K562 (cell line): ENCODE results near the gene NINL. TPM values are rescaled to one million over a fixed set of nuclear protein-coding genes. Genes with fewer than 3 reads are reported as not detected.

ENCODE experiments used
- ATF1 ChIP-seq, 2 experiments: fragments of 450-650 bp in 1 of 2; IDR thresholded peaks; 2 replicates each; pipeline ENCODE4 v1.6.1; 2016; ENCODE audit warnings: missing compliant biosample characterization in 1 of 2, missing genetic modification characterization in 1 of 2
- BRCA1 ChIP-seq, 2 experiments: fragments of 450-650 bp in 1 of 2; sonication (generic) in 1 of 2; formaldehyde crosslinking in 1 of 2; IDR thresholded peaks; 2 replicates each; pipeline versions ENCODE4 v1.5.0 to v1.6.1; 2017 to 2020; ENCODE audit warnings: mild to moderate bottlenecking in 1 of 2, missing genetic modification reagents in 1 of 2
- CTCF ChIP-seq, 3 experiments: IDR thresholded peaks in 2 of 3; conservative IDR thresholded peaks in 1 of 3; 2 replicates each; pipeline ENCODE4 v1.5.1; 2011 to 2012; ENCODE audit warnings: low read length in 3 of 3, mild to moderate bottlenecking in 3 of 3, control low read depth in 2 of 3, improper control_type of control experiment in 1 of 3, inconsistent platforms in 1 of 3, low read depth in 1 of 3, mixed read lengths in 1 of 3, moderate library complexity in 1 of 3; ENCODE audit not compliant: insufficient read depth in 2 of 3
- E2F3 ChIP-seq: fragments of 250-450 bp; sonication (Bioruptor Pico); IDR thresholded peaks from 2 replicates; pipeline ENCODE4 v1.4.0; 2020; ENCODE audit warnings: mild to moderate bottlenecking
- ELF4 ChIP-seq: fragments of 450-650 bp; formaldehyde crosslinking; IDR thresholded peaks from 2 replicates; pipeline ENCODE4 v1.4.0; 2022; ENCODE audit warnings: missing genetic modification characterization
- FOXA3 ChIP-seq, 2 experiments: fragments of 450-650 bp in 1 of 2; sonication (generic) in 1 of 2; formaldehyde crosslinking; IDR thresholded peaks in 1 of 2; conservative IDR thresholded peaks in 1 of 2; 2 replicates each; pipeline versions ENCODE4 v1.4.0 to v1.8.0; 2020 to 2022; ENCODE audit warnings: mild to moderate bottlenecking in 2 of 2, missing genetic modification reagents in 1 of 2
- HES1 ChIP-seq: fragments of 450-650 bp; IDR thresholded peaks from 2 replicates; pipeline ENCODE4 v1.6.1; 2016; ENCODE audit warnings: low read depth, mild to moderate bottlenecking, moderate library complexity
- IRF2 ChIP-seq: sonication (generic); formaldehyde crosslinking; IDR thresholded peaks from 2 replicates; pipeline ENCODE4 v1.8.1; 2022; ENCODE audit warnings: mild to moderate bottlenecking, missing genetic modification reagents
- MAFK ChIP-seq: IDR thresholded peaks from 2 replicates; pipeline ENCODE4 v1.6.1; 2011; ENCODE audit warnings: low read length, improper control_type of control experiment
- MAX ChIP-seq: sonication (generic); formaldehyde crosslinking; IDR thresholded peaks from 2 replicates; pipeline ENCODE4 v1.9.0; 2022; ENCODE audit warnings: mild to moderate bottlenecking, missing genetic modification reagents
- MEF2A ChIP-seq: IDR thresholded peaks from 2 replicates; pipeline ENCODE4 v1.6.1; 2011; ENCODE audit warnings: low read depth, mild to moderate bottlenecking, low read length, moderate library complexity; ENCODE audit not compliant: control insufficient read depth
- MIER1 ChIP-seq: fragments of 450-650 bp; IDR thresholded peaks from 2 replicates; pipeline ENCODE4 v1.6.1; 2016; ENCODE audit warnings: antibody characterized with exemption, mild to moderate bottlenecking, low read depth
- NFE2L1 ChIP-seq: fragments of 450-650 bp; IDR thresholded peaks from 2 replicates; pipeline ENCODE4 v1.6.1; 2016; ENCODE audit warnings: missing genetic modification characterization, low read depth, mild to moderate bottlenecking, missing compliant biosample characterization, moderate library complexity, borderline replicate concordance
- PKNOX1 ChIP-seq: fragments of 450-650 bp; IDR thresholded peaks from 2 replicates; pipeline ENCODE4 v1.6.1; 2016
- POLR2H ChIP-seq: IDR thresholded peaks from 2 replicates; pipeline ENCODE4 v1.6.1; 2016; ENCODE audit warnings: missing genetic modification characterization, low read depth, mild to moderate bottlenecking, control low read depth, missing compliant biosample characterization, moderate library complexity
- PRPF4 ChIP-seq: fragments of 200-400 bp; formaldehyde crosslinking; IDR thresholded peaks from one replicate; pipeline ENCODE4 v1.6.1; 2017; ENCODE audit warnings: low read length, low read depth, mild to moderate bottlenecking; ENCODE audit not compliant: insufficient read depth, poor library complexity, severe bottlenecking
- RAD51 ChIP-seq: fragments of 450-650 bp; IDR thresholded peaks from 2 replicates; pipeline ENCODE4 v1.7.1; 2016; ENCODE audit warnings: low read depth, mild to moderate bottlenecking, borderline replicate concordance
- RBM22 ChIP-seq: fragments of 200-400 bp; formaldehyde crosslinking; IDR thresholded peaks from 2 replicates; pipeline ENCODE4 v1.6.1; 2018; ENCODE audit warnings: low read length, low read depth; ENCODE audit not compliant: poor library complexity, severe bottlenecking
- SIX5 ChIP-seq, 2 experiments: IDR thresholded peaks; 2 replicates each; pipeline ENCODE4 v1.6.1; 2011; ENCODE audit warnings: low read length in 2 of 2, borderline replicate concordance in 1 of 2, low read depth in 1 of 2, mild to moderate bottlenecking in 1 of 2, moderate library complexity in 1 of 2; ENCODE audit not compliant: insufficient read depth in 1 of 2
- SRF ChIP-seq, 2 experiments: fragments of 250-450, 450-650 bp in 1 of 2; sonication (Bioruptor Pico) in 1 of 2; sonication (generic) in 1 of 2; formaldehyde crosslinking; IDR thresholded peaks; 2 replicates each; pipeline versions ENCODE4 v1.5.0 to v1.5.1; 2020 to 2022; ENCODE audit warnings: mild to moderate bottlenecking in 1 of 2, missing genetic modification reagents in 1 of 2
- ZBTB1 ChIP-seq: sonication (generic); formaldehyde crosslinking; IDR thresholded peaks from 2 replicates; pipeline ENCODE4 v1.8.1; 2023; ENCODE audit warnings: missing genetic modification reagents, low read depth, mild to moderate bottlenecking, borderline replicate concordance
- ZNF57 ChIP-seq: fragments of 450-650 bp; formaldehyde crosslinking; IDR thresholded peaks from 2 replicates; pipeline ENCODE4 v1.4.0; 2020; ENCODE audit warnings: mild to moderate bottlenecking, moderate library complexity
- ZNF695 ChIP-seq: fragments of 450-650 bp; formaldehyde crosslinking; IDR thresholded peaks from 2 replicates; pipeline ENCODE4 v1.4.0; 2020; ENCODE audit warnings: mild to moderate bottlenecking, moderate library complexity
- polyA plus RNA-seq, 8 experiments: library from polyadenylated mRNA; depleted of rRNA in 4 of 8; stranded (reverse) in 5 of 8; unstranded in 3 of 8; fragments of >200 nt; fragmentation: Nextera tagmentation in 2 of 8; fragmentation: Illumina TruSeq in 1 of 8; extraction: Ambion mirVana in 2 of 8; extraction: Trizol in 1 of 8; gene quantifications; 2 replicates each; pipeline versions ENCODE4 v1.2.1 to v1.2.3, GENCODE V29; 2011 to 2014; ENCODE audit warnings: inconsistent platforms in 1 of 8, missing spikeins in 1 of 8
- total RNA-seq, 7 experiments: library from RNA; depleted of rRNA in 6 of 7; stranded (reverse); fragments of >200 nt in 6 of 7; fragmentation: Illumina TruSeq in 2 of 7; extraction: Trizol in 2 of 7; gene quantifications; 2 replicates each; pipeline versions ENCODE4 v1.2.1 to v1.2.3, GENCODE V29; 2011 to 2021; ENCODE audit warnings: low replicate concordance in 1 of 7

Gene NINL
- total and polyA plus RNA-seq, 9 of the 15 experiments (the other 6 are each of a cell fraction or from before 2014, with no cell fraction given), result 0.03 to 0.22 (median 0.05) TPM; not detected in 5

- TF ChIP-seq RBM22 (no peak), CTCF (IDR thresholded peaks at IDR 0.05 in 2 of 3, conservative IDR thresholded peaks at IDR 0.05 in 1 of 3; ENCODE audit: insufficient read depth in 2 of 3, low read depth in 1 of 3, low read length in 3 of 3) (peak in 1 of 3 experiments; percentile 7; a peak in 2 of 6 replicates), HES1 (no peak), E2F3 (no peak), SIX5 (IDR thresholded peaks at IDR 0.05; ENCODE audit: borderline replicate concordance in 1 of 2, insufficient read depth in 1 of 2, low read depth in 1 of 2, low read length in 2 of 2) (no peak), POLR2H (tag) (peak; percentile 77), RAD51 (no peak; the same call in 1 of the 2 replicates), ZNF57 (CRISPR knock-in tag) (no peak), NFE2L1 (tag) (no peak), IRF2 (no peak), PKNOX1 (no peak), PRPF4 (peak; percentile 69), ELF4 (CRISPR knock-in tag) (no peak), MAX (CRISPR knock-in tag) (peak; percentile 21; the same call in 1 of the 2 replicates), BRCA1 (IDR thresholded peaks at IDR 0.05) (no peak), BRCA1 (CRISPR knock-in tag; IDR thresholded peaks at IDR 0.05) (no peak), ZNF695 (CRISPR knock-in tag) (no peak), MEF2A (no peak), SRF (CRISPR knock-in tag; IDR thresholded peaks at IDR 0.05) (0 out of 4 replicates have a peak, but pooled peaks of 1 of the 2 experiments have one; percentile 12), ZBTB1 (CRISPR knock-in tag) (no peak), MAFK (no peak), ATF1 (CRISPR knock-in tag; IDR thresholded peaks at IDR 0.05) (no peak), ATF1 (tag; IDR thresholded peaks at IDR 0.05) (peak; percentile 71), FOXA3 (CRISPR knock-in tag; conservative IDR thresholded peaks at IDR 0.05 in 1 of 2, IDR thresholded peaks at IDR 0.05 in 1 of 2) (no peak), MIER1 (no peak)
Measured at GRCh38 chr20:25623736-25624499, 38.6 kb upstream of the NINL start, which contains the start of gene NANP (continued).
